Stimulated activated CD8-positive, alpha-beta memory T cell treated with anti-CD3 and anti-CD28 coated beads, Interleukin-4, amount 100 ng/mL, for 48 hours (primary cell): ENCODE data around the gene MGARP.
"Not testable (repeated sequence)": the region's sequence is repeated elsewhere in the genome, so short reads cannot be mapped to it uniquely, and the experiment has no call there.

Experiments
- DNase-seq: peaks from one replicate; pipeline ENCODE4 v3.0.0-alpha.2; 2020

The MGARP gene

GRCh38 chr4:139295206-139295941, 15.3 kb upstream of the MGARP start:
- DNase-seq: peak; percentile 100

GRCh38 chr4:139286186-139286698, 6.2 kb upstream of the MGARP start:
- no peak for DNase-seq

- DNase-seq: no peak
Measured at GRCh38 chr4:139282721-139283075, 2.7 kb upstream of the MGARP start.

GRCh38 chr4:139282065-139282720, 2.2 kb upstream of the MGARP start:
- DNase-seq: no peak

GRCh38 chr4:139278912-139279759, 889 bp downstream of the MGARP start:
- DNase-seq: no peak

- no peak for DNase-seq
Measured at GRCh38 chr4:139278485-139278884, 1.5 kb downstream of the MGARP start.

- no peak for DNase-seq
Measured at GRCh38 chr4:139275281-139275735, 4.7 kb downstream of the MGARP start.

- DNase-seq: no peak
Measured at GRCh38 chr4:139274790-139275189, 5.2 kb downstream of the MGARP start.

- DNase-seq: no peak
Measured at GRCh38 chr4:139273835-139274234, 6.2 kb downstream of the MGARP start.

- DNase-seq: no peak
Measured at GRCh38 chr4:139267301-139267700, 12.7 kb downstream of the MGARP start.

GRCh38 chr4:139266583-139267257, 13.3 kb downstream of the MGARP start:
- DNase-seq: peak; percentile 86

GRCh38 chr4:139266208-139266582, 13.8 kb downstream of the MGARP start:
- no peak for DNase-seq

GRCh38 chr4:139265654-139266053, 14.4 kb downstream of the MGARP start:
- no peak for DNase-seq

GRCh38 chr4:139256349-139256748, 23.7 kb downstream of the MGARP start:
- DNase-seq: no peak

- DNase-seq: not testable (repeated sequence)
Measured at GRCh38 chr4:139255581-139255980, 24.4 kb downstream of the MGARP start.

GRCh38 chr4:139253713-139254112, 26.3 kb downstream of the MGARP start:
- DNase-seq: no peak

- no peak for DNase-seq
Measured at GRCh38 chr4:139253046-139253445, 27.0 kb downstream of the MGARP start.

- no peak for DNase-seq
Measured at GRCh38 chr4:139247700-139248238, 32.3 kb downstream of the MGARP start.

- no peak for DNase-seq
Measured at GRCh38 chr4:139247241-139247640, 32.8 kb downstream of the MGARP start.

- DNase-seq: no peak
Measured at GRCh38 chr4:139246166-139246565, 33.9 kb downstream of the MGARP start.

GRCh38 chr4:139245590-139245989, 34.4 kb downstream of the MGARP start:
- no peak for DNase-seq
